HG02642 (cell line): ENCODE results near the gene NOTCH1.

Experiments used
- ATAC-seq: cut with Tn5 transposase; IDR thresholded peaks from one replicate; pipeline ENCODE4 v1.9.1; 2021; ENCODE audit warnings: mild to moderate bottlenecking; ENCODE audit not compliant: unreplicated experiment, poor library complexity

Gene NOTCH1

GRCh38 chr9:136522314-136523237 lies 23.3 kb downstream of the NOTCH1 start:
- ATAC-seq, result no peak

GRCh38 chr9:136521537-136521936 lies 24.3 kb downstream of the NOTCH1 start:
- no peak for ATAC-seq

- no peak for ATAC-seq
Observed at GRCh38 chr9:136520053-136520540, 25.8 kb downstream of the NOTCH1 start.

- ATAC-seq, result no peak
Observed at GRCh38 chr9:136519263-136520052, 26.4 kb downstream of the NOTCH1 start.

GRCh38 chr9:136518623-136519022 lies 27.2 kb downstream of the NOTCH1 start:
- ATAC-seq, result no peak

GRCh38 chr9:136517950-136518349 lies 27.9 kb downstream of the NOTCH1 start:
- ATAC-seq, result no peak

GRCh38 chr9:136517012-136517743 lies 28.7 kb downstream of the NOTCH1 start:
- ATAC-seq, result no peak

GRCh38 chr9:136516191-136516654 lies 29.6 kb downstream of the NOTCH1 start:
- ATAC-seq, result no peak

GRCh38 chr9:136515276-136515675 lies 30.6 kb downstream of the NOTCH1 start:
- no peak for ATAC-seq

GRCh38 chr9:136514022-136514714 lies 31.7 kb downstream of the NOTCH1 start:
- no peak for ATAC-seq

- ATAC-seq, result no peak
Observed at GRCh38 chr9:136513191-136513590, 32.7 kb downstream of the NOTCH1 start.

- ATAC-seq, result no peak
Observed at GRCh38 chr9:136512651-136513071, 33.2 kb downstream of the NOTCH1 start.

- ATAC-seq, result no peak
Observed at GRCh38 chr9:136511670-136512592, 33.9 kb downstream of the NOTCH1 start.

- no peak for ATAC-seq
Observed at GRCh38 chr9:136511144-136511669, 34.6 kb downstream of the NOTCH1 start.

GRCh38 chr9:136510561-136510960 lies 35.3 kb downstream of the NOTCH1 start:
- no peak for ATAC-seq

GRCh38 chr9:136509549-136509948 lies 36.3 kb downstream of the NOTCH1 start:
- no peak for ATAC-seq

- ATAC-seq, result no peak
Observed at GRCh38 chr9:136508729-136509500, 36.9 kb downstream of the NOTCH1 start.

GRCh38 chr9:136507992-136508375 lies 37.9 kb downstream of the NOTCH1 start:
- no peak for ATAC-seq
